Stimulated activated naive CD4-positive, alpha-beta T cell treated with Interleukin-2 at 50 U/mL for 16 hours (primary cell): ENCODE data around the gene DNAJC1.

Source experiments
- DNase-seq: peaks from one replicate; lab custom pipeline; 2025; lab: John Stamatoyannopoulos, UW

Gene DNAJC1

DNA sequence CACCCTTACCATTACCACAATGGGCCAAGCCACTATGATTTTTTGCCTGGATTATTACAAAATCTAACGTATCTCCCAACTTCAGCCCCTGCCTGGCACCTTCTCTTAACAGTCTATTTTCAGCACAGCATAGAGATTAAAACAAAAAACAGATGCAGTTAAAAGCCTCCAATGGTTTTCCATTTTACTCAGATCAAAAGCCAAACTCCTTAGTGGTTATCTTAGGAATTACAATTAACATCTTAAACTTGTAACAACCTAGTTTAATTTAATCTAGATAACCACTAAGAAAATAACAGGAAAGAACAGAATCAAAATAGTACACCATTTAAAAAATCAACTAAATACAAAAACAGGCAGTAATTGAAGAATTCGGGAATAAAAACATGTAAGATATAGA is 43.5 kb downstream of the DNAJC1 start:
- DNase-seq = no peak

GRCh38 chr10:21954690-21955089 is 48.8 kb downstream of the DNAJC1 start:
- no peak for DNase-seq

DNA sequence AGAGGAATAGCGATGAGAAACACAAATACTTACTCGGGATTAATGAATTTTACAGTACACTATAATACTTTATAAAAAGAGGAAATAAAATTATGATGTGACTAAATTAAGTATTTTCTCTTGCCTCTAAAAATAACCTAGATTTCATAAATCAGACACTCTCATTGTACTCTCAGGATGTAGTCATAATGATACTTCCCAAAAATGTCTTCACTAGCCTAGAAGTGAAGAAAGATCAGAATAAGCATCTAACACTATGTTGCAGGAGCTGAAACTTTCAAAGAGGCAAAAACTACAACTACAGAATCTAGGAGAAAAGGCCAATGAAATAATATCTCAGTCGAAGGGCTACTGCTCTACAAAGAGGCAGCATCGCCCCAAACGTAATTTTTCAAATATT is 49.4 kb downstream of the DNAJC1 start:
- DNase-seq = no peak

DNA sequence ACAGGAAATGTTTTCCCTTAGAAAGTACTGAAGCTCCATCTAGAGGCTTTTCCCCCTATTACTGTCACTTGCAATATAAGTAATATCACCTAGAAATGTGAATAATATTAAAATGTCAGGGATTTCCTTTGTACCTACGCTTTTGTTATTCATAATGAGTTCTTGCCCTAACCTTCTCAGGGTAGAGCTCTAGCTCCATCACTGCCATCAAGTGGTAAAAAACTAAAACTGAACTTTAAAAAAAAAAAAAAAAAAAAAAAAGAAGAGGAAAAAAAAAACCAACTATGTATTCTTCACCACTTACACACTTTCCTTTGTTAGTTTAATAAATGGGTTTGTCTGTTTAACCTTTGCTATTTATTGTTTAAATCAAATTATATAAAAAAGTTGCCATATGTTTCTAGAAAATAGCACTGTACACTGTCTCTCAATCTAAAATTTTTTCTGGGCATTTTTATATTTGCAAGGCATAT is 49.9 kb downstream of the DNAJC1 start:
- DNase-seq = no peak

DNA sequence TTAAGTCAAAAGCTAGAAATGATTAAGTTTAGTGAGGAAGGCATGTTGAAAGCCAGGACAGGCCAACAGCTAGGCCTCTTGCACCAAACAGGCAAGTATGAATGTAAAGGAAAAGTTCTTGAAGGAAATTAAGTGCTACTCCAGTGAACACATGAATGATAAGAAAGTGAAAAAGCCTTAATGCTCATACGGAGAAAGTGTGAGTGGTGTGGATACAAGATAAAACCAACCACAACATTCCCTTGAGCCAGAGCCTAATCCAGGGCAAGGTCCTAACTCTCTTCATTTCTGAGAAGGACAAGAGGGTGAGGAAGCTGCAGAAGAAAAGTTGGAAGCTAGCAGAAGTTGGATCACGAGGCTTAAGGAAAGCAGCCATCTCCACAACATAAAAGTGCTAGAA is 53.0 kb downstream of the DNAJC1 start:
- DNase-seq = no peak

DNA sequence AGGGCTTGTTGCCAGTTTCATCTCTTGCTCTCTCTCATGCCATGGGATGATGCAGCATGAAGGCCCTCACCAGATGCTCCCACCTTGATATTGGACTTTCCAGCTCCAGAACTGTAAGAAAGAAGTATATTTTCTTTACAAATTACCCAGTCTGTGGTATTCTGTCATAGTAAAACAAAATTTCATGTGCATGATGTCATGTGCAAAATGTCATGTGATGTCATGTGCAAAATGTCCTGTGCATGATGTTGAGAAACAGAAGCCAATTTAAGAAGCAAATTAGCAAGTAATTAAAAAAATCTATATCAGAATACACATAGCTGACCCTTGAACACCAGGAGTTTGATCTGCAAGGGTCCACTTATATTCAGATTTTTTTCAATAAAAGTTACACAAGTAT is 56.6 kb downstream of the DNAJC1 start:
- no peak for DNase-seq

DNA sequence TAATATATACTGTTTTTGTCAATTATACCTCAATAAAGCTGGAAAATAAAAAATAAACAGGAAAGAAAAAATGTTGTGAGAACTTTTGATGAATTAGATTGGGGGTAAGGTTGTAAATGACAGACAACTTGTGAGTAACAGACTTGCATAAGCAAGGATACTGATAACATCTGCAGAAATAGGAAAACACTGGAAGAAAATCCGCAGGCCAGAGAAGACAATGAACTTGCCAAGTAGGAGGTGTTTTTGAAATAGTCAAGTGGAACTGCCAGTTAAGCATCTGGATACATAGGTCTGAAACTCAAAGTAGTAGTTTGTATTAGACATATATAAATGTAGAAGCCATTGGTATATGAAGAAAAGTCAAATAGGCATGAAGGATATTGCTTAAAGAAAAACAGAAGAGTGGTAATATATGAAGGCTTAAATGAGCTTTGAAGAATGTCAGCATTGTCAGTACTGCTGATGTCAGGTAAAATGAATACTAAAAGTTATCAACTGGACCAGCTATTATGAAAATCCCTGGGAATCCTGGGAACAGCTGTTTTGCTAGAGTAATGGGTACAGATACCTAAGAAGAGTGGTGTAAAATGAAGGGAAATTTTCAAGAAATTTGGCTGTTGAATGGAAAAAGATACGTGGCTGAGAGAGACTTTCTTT is 58.7 kb downstream of the DNAJC1 start:
- DNase-seq = no peak

- no peak for DNase-seq
These were observed 59.8 kb downstream of the DNAJC1 start for GRCh38 chr10:21943633-21944265.

DNA sequence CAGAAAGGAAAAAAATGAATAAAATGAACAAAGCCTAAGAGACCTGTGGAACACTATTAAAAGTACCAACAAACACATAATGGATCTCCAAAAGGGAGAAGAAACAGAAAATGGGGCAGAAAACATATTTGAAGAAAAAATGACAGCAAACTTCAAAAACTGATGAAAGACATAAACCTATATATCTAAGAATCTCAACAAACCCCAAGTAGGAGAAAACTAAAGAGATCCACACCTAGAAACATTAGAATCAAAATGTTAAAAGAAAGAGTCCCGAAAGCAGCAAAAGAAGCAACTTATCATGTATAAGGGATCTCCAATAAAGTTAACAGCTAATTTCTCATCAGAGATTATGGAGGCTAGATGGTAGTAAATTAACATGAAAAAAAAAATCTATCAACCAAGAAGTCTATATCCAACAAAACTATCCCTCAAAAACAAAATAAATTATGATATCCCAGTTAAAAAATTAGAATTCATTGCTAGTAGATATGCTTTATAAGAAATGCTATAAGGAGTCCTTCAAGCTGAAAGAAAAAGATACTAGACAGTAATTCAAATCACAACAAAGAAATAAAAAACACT is 68.0 kb downstream of the DNAJC1 start:
- no peak for DNase-seq

GRCh38 chr10:21934307-21934706 is 69.2 kb downstream of the DNAJC1 start:
- DNase-seq = no peak

DNA sequence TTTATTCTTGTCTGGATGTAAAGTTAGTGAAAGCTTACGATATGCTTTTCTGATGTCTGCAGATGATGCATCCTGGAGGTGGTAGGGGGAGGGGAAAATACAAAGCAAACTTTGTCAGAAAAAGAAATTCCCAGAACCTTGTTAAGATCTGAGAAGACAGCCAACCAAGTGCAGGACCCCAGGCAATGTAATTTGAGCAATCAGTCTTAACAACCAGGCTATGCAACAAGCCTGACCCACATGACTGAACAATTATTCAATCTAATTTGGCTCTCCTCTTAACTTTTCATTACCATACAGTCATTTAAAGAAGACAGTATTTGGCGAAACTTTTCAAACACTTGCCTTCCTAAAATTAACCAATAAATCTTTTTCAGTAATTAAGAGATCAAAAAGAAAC is 74.5 kb downstream of the DNAJC1 start:
- DNase-seq = no peak

- DNase-seq = no peak
These were observed 75.7 kb downstream of the DNAJC1 start for GRCh38 chr10:21927631-21928353.

DNA sequence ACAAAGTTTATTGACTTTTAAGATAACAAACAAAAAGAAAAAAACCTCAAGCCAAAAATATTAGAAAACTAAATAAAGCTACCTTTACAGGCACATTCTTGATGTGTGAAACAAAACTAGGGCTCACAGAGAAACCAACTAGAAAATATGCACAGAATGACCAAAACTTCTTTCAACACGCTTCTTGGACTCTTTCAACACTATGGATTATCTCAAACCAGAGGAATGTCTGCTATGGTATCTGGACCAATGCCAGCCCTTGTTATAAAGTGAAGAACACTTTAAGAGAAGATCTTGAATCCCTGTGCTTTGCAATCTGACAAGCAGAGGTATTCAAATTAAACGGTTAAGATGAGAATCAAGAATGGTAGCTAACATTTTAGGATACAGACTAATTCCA is 76.6 kb downstream of the DNAJC1 start:
- DNase-seq = no peak

DNA sequence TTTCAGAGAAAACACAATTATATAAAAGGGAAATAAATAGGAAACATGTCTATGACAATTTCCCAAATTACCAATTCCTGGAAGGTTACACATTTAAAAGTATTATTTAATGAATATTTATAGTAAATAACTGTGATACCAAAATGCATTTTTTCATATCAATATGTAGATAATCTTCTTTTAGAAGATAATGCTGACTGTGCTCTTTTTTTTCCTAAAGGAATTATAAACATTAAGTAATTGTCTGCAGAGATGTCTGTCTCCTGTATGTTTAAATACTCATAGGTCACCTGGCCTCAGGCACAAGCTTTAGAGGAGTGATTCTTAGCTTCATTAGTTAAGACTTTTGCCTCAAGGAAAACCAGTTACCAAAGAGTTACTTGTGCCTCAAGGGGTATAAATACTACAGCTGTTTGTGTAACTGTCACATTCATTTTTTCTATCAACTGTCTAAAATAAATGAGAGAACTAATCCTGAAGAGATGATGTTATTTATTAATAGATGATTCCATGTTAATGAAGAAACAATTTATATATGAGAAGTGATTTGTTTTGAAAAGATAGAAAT is 77.1 kb downstream of the DNAJC1 start:
- no peak for DNase-seq

GRCh38 chr10:21925851-21926250 is 77.7 kb downstream of the DNAJC1 start:
- DNase-seq = no peak

DNA sequence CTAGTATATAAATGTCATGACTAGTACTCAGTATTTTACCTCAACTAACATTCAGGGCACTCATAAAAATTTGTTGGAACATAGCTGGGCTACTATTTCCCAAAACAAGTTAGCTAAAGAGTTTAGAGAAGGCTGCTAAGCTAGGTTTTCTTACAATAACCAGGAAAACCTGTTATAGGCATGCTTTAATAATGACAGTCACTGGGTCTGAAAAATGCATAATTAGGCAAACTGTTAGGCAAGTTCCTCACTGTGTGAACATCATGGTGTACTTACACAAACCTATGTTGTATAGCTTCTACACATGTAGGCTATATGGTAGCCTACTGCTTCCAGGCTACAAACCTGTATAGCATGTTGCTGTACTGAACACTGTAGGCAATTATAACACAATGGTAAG is 79.0 kb downstream of the DNAJC1 start:
- no peak for DNase-seq

DNA sequence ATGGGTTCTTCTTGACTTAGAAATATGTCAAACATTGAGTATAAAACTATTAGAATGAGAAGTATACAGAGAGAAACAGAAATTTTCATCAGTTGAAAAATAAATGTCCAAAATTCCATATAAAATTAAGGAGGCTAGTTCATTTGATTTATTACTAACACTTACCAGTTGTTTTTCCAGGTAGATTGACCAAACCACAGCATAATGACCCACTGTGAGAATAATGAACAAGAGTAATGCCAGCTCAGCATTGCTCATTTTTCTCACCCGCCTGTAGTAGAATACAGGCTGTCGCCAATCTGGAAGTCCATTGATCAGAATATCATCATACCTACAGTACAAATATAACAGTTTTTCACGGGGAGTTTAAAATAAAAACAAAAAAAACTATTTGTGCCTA is 82.9 kb downstream of the DNAJC1 start:
- no peak for DNase-seq

DNA sequence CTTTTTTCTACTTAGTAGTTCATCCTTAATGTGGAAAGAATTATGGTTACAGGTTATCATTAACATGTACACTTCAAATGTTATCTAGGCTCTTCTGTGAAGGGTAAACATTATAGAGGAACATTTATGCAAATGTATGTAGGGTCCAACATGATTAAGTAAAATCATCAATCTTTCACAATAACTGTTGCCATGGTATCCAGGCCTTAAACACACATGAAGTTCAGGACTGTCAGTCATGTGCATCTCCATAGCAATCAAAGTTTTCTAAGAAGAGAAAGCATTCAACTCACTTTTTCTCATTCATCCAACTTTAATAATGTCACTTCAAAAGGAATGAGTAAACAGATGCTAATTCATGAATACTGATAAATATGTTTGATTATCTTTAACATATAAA is 83.6 kb downstream of the DNAJC1 start:
- DNase-seq = no peak

GRCh38 chr10:21919117-21919516 is 84.4 kb downstream of the DNAJC1 start:
- DNase-seq = no peak

DNA sequence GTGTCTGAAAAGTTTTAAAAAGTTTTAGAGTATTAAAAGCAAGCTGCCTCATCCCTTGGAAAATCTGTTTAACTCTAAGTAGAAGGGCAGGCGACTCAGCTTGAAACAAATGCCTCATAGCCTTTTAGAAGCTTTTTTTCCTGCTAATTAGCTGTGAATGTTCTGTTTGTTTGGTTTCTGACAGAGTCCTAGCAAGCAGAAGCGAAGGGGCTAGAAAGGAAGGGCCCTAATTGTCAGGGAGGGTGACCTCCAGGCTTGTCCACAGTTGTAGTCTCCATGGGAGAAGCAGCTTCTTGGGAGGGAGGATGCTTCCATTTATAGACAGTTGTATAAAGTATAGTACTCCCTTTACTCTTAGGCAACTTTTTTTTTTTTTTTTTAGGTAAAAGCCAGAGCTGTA is 90.9 kb downstream of the DNAJC1 start:
- DNase-seq = no peak

DNA sequence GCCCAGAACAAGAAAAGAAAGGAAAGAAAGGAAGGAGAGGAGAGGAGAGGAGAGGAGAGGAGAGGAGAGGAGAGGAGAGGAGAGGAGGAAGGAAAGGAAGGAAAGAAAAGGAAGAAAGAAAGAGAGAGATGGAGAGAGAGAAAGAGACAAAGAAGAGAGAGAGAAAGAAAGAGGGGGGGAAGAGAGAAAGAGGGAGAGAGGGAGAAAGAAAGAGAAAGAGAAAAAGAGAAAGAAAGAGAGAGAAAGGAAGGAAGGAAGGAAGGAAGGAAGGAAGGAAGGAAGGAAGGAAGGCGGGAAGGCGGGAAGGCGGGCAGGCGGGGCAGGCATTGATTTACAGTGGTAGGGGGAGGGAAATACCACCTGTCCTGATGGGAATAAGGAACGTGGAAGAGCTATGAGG is 92.7 kb downstream of the DNAJC1 start:
- DNase-seq = no peak

DNA sequence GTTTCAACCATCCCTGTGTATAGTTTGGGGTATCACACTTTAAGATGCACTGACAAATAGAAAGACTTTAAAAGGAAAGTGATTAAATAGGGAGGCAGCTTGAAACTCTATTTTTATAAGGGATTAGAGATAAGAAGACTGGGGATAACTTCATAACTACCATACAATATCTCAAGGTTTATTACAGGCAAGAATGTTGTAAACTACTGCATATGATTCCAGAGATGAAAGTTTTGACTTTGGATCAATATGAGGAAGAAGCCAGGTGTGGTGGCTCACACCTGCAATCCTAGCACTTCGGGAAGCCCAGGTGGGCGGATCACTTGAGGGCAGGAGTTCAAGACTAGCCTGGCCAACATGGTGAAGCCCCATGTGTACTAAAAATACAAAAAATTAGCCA is 96.1 kb downstream of the DNAJC1 start:
- no peak for DNase-seq

GRCh38 chr10:21904930-21905329 is 98.6 kb downstream of the DNAJC1 start:
- DNase-seq = no peak
